ENCODE data around the gene HDHD5.

The HDHD5 gene

DNA sequence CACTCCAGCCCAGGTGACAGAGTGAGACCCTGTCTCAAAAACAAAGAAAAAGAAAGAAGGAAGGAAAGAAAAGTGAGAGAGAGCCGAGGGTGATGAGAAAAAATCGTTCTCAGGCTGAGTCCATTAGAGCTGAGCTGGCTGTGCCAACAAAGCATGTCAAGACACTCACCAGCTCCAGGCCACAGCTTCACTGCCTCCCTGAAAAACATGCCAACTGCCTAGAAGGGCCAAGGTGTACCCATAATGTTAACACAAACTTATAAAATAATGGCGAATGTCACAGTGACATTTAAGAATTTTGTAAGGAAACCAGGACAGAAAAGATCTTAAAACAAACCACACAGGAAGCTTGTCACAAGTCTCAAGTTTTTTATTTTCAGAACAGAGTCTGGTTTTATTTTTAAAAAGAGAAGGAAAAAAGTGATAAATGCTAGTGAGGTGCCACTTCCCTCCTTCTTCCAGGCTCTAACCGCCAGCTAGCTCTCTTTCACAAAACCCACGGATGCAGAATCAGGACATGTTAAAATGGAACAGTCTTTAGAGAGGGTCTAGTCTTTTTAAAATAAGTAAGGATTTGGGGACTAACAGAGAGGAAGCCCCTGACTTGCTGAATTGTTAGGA lies 43.0 kb downstream of the HDHD5 start:
- Histone ChIP-seq H3K4me1 (peaks cover 0 to 10% (median 5%) of the 10 kb centered on the region in 4 donors), H3K4me3 (no peak overlapping the region), H3K36me3 (no peaks in the 10 kb centered on the region), H3K9me3 (no peaks in the 10 kb centered on the region), H3K27me3 (peaks cover 0 to 28% of the 10 kb centered on the region in 2 donors), H3K27ac (no peak overlapping the region)
- TF ChIP-seq, protein P1, sequence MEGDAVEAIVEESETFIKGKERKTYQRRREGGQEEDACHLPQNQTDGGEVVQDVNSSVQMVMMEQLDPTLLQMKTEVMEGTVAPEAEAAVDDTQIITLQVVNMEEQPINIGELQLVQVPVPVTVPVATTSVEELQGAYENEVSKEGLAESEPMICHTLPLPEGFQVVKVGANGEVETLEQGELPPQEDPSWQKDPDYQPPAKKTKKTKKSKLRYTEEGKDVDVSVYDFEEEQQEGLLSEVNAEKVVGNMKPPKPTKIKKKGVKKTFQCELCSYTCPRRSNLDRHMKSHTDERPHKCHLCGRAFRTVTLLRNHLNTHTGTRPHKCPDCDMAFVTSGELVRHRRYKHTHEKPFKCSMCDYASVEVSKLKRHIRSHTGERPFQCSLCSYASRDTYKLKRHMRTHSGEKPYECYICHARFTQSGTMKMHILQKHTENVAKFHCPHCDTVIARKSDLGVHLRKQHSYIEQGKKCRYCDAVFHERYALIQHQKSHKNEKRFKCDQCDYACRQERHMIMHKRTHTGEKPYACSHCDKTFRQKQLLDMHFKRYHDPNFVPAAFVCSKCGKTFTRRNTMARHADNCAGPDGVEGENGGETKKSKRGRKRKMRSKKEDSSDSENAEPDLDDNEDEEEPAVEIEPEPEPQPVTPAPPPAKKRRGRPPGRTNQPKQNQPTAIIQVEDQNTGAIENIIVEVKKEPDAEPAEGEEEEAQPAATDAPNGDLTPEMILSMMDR (IDR thresholded peaks at IDR 0.05) = no peak
- intact Hi-C loops (cut with DNase I; ENCODE audit: low total_unique reads) = no loop called here
- DNase-seq = no peak

DNA sequence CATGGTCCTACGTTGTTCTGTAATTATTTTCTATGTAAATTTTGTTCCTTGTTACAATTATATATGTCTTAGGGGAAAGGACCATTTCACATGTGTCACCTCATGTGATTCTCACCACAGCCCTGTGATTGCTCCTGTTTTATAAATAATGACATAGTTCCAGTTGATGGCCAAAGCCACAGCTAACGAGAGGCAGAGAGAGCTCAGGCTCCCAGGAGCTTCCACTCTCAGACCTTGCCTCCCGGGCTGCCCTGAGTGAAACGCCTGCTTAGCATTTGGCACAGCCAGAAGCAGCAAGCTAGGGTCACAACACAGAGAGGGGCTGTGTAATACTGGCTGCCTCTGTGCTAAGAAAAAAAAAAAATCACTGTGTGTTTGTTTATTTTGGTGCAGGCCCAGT lies 43.8 kb downstream of the HDHD5 start:
- intact Hi-C loops (cut with DNase I; ENCODE audit: low total_unique reads) = no loop called here
- Histone ChIP-seq H3K27ac (no peak overlapping the region), H3K27me3 (peaks cover 0 to 21% of the 10 kb centered on the region in 2 donors), H3K9me3 (no peaks in the 10 kb centered on the region), H3K4me1 (peaks cover 0 to 1% (median 0%) of the 10 kb centered on the region in 4 donors), H3K4me3 (no peak overlapping the region), H3K36me3 (no peaks in the 10 kb centered on the region)
- TF ChIP-seq, protein P1 (IDR thresholded peaks at IDR 0.05) = no peak
- DNase-seq = no peak

DNA sequence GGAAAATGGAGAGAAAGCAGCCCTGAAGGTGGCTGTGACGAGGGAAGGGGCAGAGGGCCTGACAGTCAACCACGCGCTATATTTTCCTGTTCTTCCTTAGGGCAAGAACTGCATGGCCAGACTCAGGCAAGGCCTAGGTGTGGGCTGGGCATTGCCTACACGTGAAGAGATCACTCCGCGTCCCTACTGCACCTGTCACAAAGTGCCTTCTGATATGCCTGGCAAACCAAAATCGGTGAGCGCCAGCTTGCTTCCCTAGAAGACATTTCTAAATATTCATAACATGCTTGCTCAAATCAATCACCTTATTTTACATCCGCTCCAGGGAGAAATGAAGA lies 44.2 kb downstream of the HDHD5 start:
- no peaks in the 10 kb centered on the region for H3K4me1 ChIP-seq
- H3K27ac ChIP-seq = no peak overlapping the region
- H3K27me3 ChIP-seq = peaks cover 0 to 18% of the 10 kb centered on the region in 2 donors
- TF ChIP-seq, protein P1 (IDR thresholded peaks at IDR 0.05) = no peak
- H3K9me3 ChIP-seq = no peaks in the 10 kb centered on the region
- peaks cover 0 to 3% (median 3%) of the 10 kb centered on the region in 3 donors for H3K36me3 ChIP-seq
- DNase-seq = no peak
- no peak overlapping the region for H3K4me3 ChIP-seq
- intact Hi-C loops (cut with DNase I; ENCODE audit: low total_unique reads) = no loop called here

DNA sequence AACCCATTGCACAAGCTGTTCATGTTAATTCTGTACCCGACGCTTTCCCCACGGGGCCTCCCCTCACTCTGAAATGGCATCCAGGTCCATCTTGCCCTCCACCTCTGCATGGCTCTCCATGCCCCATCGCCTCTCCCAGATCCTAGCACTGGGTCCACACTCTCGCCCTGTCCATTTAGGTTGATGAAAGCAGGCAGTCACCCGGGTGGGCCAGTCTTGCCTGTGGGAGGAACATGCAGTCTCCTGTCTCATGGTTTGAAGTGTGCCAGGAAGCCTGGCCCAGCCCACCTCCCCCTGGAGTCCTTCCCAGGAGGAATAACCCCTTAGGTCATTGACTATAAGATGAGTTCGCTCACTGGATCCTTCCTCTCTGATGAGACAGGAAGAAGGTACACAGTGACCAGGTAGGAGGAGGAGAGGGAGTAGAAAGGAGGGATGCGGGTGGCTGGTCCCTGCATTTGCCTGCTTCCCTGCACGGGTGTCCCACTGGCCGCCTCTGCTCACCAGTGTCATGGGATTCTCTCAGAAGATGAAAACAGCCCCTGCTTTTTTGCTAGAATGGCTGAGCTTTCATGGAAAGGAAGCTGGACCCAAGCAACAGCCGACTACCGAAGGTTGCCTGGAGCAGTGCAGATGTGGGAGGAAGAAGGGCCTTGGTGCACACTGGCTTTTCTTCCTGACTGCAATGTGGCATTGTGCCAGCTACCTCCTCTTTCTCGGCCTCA lies 44.7 kb downstream of the HDHD5 start:
- no peak overlapping the region for H3K27ac ChIP-seq
- intact Hi-C loops (cut with DNase I; ENCODE audit: low total_unique reads) = no loop called here
- H3K36me3 ChIP-seq = peaks cover 4 to 9% (median 8%) of the 10 kb centered on the region in 3 donors
- no peaks in the 10 kb centered on the region for H3K9me3 ChIP-seq
- DNase-seq = no peak
- TF ChIP-seq, protein P1 (IDR thresholded peaks at IDR 0.05) = no peak
- peaks cover 0 to 12% of the 10 kb centered on the region in 2 donors for H3K27me3 ChIP-seq
- H3K4me3 ChIP-seq = no peak overlapping the region
- H3K4me1 ChIP-seq = no peaks in the 10 kb centered on the region

DNA sequence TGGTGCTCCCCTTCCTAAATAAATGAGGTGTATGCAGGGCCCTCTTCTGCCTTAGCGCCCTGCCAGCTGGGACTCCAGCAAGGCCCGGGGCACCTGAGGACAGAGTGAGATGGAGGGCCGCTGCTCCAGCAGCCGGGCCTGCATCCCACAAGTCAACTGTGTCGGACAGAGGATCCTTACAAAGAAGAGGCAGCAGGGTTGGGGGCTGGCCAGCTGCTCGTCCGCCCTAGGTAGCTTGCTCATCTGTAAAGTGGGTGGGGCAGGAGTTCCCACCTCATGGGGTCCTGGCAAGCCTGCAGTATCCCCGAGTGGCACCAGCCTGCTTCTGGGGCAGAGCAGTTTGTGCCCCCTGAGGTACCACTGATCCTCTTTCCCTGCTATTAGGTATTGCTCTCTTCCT lies 45.5 kb downstream of the HDHD5 start:
- H3K4me3 ChIP-seq = no peak overlapping the region
- H3K36me3 ChIP-seq = peaks cover 11 to 16% (median 16%) of the 10 kb centered on the region in 3 donors
- no peaks in the 10 kb centered on the region for H3K9me3 ChIP-seq
- peaks cover 0 to 5% of the 10 kb centered on the region in 2 donors for H3K27me3 ChIP-seq
- H3K27ac ChIP-seq = no peak overlapping the region
- intact Hi-C loops (cut with DNase I; ENCODE audit: low total_unique reads) = no loop called here
- no peak for DNase-seq
- H3K4me1 ChIP-seq = no peaks in the 10 kb centered on the region
- TF ChIP-seq, protein P1 (IDR thresholded peaks at IDR 0.05) = no peak

Data from tibial artery (tissue), 4 donors.